Adrenal gland (tissue), 12 donors: Measurements from ENCODE around the gene DENND5A. TPM values are rescaled to one million over a fixed set of nuclear protein-coding genes. Genes with fewer than 3 reads are reported as not detected.
"Not testable (repeated sequence)": the region's sequence is repeated elsewhere in the genome, so short reads cannot be mapped to it uniquely, and the experiment has no call there.

Experiments used
- DNase-seq, 7 donors: peaks; one replicate each; pipeline ENCODE4 v3.0.0-alpha.2; 2019 to 2020
- H3K27ac ChIP-seq, 5 donors: fragments of 200-600 bp; sonication (generic) in 4 of 5; 1 replicate in 3 of 5; 2 replicates in 2 of 5; pipeline versions ENCODE4 v1.5.1 to v1.8.0; 2016 to 2020; ENCODE audit warnings: mild to moderate bottlenecking in 1 of 5
- H3K27me3 ChIP-seq: fragments of 200-600 bp; 2 replicates; pipeline ENCODE4 v1.8.0; 2021
- H3K36me3 ChIP-seq, 2 donors: fragments of 200-600 bp; replicated peaks in 1 of 2; 1 replicate in 1 of 2; 2 replicates in 1 of 2; pipeline versions ENCODE4 v1.5.1 to v1.8.0; 2018 to 2022
- H3K4me1 ChIP-seq, 2 donors: fragments of 200-600 bp; replicated peaks in 1 of 2; 1 replicate in 1 of 2; 2 replicates in 1 of 2; pipeline versions ENCODE4 v1.5.1 to v1.8.0; 2018 to 2021
- H3K4me3 ChIP-seq, 4 donors: fragments of 200-600 bp; sonication (generic) in 3 of 4; one replicate each; pipeline ENCODE4 v1.5.1; 2016 to 2018
- H3K9me3 ChIP-seq, 3 donors: fragments of 200-600 bp; sonication (generic) in 1 of 3; replicated peaks in 1 of 3; 1 replicate in 2 of 3; 2 replicates in 1 of 3; pipeline versions ENCODE4 v1.5.1 to v1.8.0; 2016 to 2021
- POLR2A ChIP-seq, 2 donors: fragments of 450-650 bp; IDR thresholded peaks; one replicate each; pipeline ENCODE4 v1.6.1; 2017; ENCODE audit warnings: antibody characterized with exemption in 2 of 2, mild to moderate bottlenecking in 2 of 2, moderate library complexity in 1 of 2
- WGBS, 4 donors: extraction: QIAGEN DNeasy Blood & Tissue Kit in 2 of 4; methylation state at CpG; one replicate each; pipeline versions ENCODE4 v1.1.5 to v1.1.7; 2013 to 2017; 5-methylcytosine and 5-hydroxymethylcytosine counted together
- intact Hi-C, 2 donors: fragments of 100-400 bp; cut with DNase I; formaldehyde crosslinking; loops; one replicate each; pipeline versions ENCODE4 v1.14.1 to v1.15.0; 2022 to 2023
- polyA plus RNA-seq, 3 donors: library from polyadenylated mRNA; stranded (reverse); fragments of 200-250 nt in 2 of 3; fragments of 350-450 nt in 1 of 3; fragmentation: Illumina TruSeq in 1 of 3; extraction: RNeasy Lipid Tissue Mini Kit (QIAGEN cat#74804) in 1 of 3; gene quantifications; one replicate each; pipeline ENCODE4 v1.2.3, GENCODE V29; 2013 to 2014
- total RNA-seq, 9 donors: library from RNA; depleted of rRNA in 4 of 9; stranded (reverse); fragments of >200 nt in 4 of 9; fragments of 120-200 nt in 1 of 9; fragmentation: NEBNext Ultra II Directional in 1 of 9; extraction: Animal tissue kit (Norgen Biotek cat#: 25700) in 1 of 9; gene quantifications; one replicate each; pipeline versions ENCODE4 v1.1.0 to v1.2.4, GENCODE V29; 2013 to 2023
- TF ChIP-seq, protein P1 (sequence below), 6 experiments: fragments of 450-650 bp in 4 of 6; fragments of 200-600 bp in 2 of 6; sonication (generic) in 1 of 6; IDR thresholded peaks; 1 replicate in 5 of 6; 2 replicates in 1 of 6; pipeline versions ENCODE4 v1.5.1 to v1.8.0; 2016 to 2021; ENCODE audit warnings: antibody characterized with exemption in 6 of 6, mild to moderate bottlenecking in 2 of 6, moderate library complexity in 1 of 6
- donor health status: healthy with polysubstance abuse.
- donor health status: Bipolar disorder and iron deficiency.
- donor health status: DM: yes; HTN: yes; CAD: no.
- donor health status: DM: no; HTN: no; CAD: no.
- donor health status: DM: no; HTN: no; CAD: no.
- donor health status: DM: yes; HTN: yes; CAD: no.

The DENND5A gene
- total and polyA plus RNA-seq, 12 donors: 26.8 to 75.4 (median 62.8) TPM

DNA sequence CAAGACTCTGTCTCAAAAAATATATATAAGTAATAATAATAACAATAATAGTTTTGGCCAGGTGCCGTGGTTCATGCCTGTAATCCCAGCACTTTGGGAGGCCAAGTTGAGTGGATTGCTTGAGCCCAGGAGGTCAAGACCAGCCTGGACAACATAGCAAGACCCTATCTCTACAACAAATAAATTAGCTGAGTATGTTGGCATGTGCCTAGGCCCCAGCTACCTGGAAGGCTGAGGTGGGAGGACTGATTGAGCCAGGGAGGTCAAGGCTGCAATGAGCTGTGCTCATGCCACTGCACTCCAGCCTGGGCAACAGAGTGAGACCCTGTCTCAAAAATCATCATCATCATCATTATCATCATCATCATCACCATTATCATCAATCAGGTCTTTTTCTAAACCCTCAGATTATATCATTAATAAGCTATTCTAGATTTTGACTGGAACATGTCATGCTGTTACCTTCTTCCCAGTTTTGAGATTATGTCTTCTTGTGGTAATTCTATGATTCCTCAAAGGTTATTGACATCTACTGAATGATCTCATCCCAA, 39.3 kb downstream of the DENND5A start:
- TF ChIP-seq POLR2A (IDR thresholded peaks at IDR 0.05): no peak
- TF ChIP-seq, protein P1, sequence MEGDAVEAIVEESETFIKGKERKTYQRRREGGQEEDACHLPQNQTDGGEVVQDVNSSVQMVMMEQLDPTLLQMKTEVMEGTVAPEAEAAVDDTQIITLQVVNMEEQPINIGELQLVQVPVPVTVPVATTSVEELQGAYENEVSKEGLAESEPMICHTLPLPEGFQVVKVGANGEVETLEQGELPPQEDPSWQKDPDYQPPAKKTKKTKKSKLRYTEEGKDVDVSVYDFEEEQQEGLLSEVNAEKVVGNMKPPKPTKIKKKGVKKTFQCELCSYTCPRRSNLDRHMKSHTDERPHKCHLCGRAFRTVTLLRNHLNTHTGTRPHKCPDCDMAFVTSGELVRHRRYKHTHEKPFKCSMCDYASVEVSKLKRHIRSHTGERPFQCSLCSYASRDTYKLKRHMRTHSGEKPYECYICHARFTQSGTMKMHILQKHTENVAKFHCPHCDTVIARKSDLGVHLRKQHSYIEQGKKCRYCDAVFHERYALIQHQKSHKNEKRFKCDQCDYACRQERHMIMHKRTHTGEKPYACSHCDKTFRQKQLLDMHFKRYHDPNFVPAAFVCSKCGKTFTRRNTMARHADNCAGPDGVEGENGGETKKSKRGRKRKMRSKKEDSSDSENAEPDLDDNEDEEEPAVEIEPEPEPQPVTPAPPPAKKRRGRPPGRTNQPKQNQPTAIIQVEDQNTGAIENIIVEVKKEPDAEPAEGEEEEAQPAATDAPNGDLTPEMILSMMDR (IDR thresholded peaks at IDR 0.05): no peak
- Histone ChIP-seq H3K36me3 (no peaks in the 10 kb centered on the region), H3K9me3 (no peaks in the 10 kb centered on the region), H3K27me3 (no peaks in the 10 kb centered on the region), H3K27ac (no peak overlapping the region), H3K4me1 (peaks cover 0 to 10% of the 10 kb centered on the region in 2 donors), H3K4me3 (no peak overlapping the region)
- intact Hi-C loops: no loop called here
- no peak for DNase-seq
- 93 to 100% (median 100%) methylated on average over 1 of the region's 1 CpG for WGBS, 4 donors

DNA sequence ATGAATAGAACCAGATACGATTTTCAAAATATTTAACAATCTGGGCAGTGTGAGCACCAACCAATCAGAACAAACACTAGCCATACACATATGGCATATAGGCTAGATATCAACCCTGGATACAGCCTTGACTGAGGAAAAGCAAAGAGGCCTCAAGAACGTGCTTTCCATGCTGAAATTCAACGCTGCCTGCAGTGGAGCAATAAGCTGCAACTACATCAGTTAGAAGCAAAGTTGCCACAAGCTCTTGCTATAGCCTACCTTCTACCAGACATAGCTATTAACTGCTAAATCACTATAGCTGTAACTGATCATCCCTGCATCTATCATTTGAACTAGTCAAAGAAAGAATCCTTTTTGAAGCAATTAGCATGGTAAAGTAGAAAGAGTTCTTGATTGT, 42.5 kb downstream of the DENND5A start:
- no peak overlapping the region for H3K27ac ChIP-seq
- H3K4me3 ChIP-seq: no peak overlapping the region
- no peaks in the 10 kb centered on the region for H3K9me3 ChIP-seq
- 60 to 77% (median 64%) methylated on average over 3 of the region's 3 CpGs for WGBS, 4 donors
- TF ChIP-seq, protein P1 (IDR thresholded peaks at IDR 0.05): no peak
- TF ChIP-seq POLR2A (IDR thresholded peaks at IDR 0.05): no peak
- DNase-seq: no peak
- intact Hi-C loops: no loop called here
- H3K27me3 ChIP-seq: no peaks in the 10 kb centered on the region
- peaks cover 0 to 12% of the 10 kb centered on the region in 2 donors for H3K4me1 ChIP-seq
- H3K36me3 ChIP-seq: no peaks in the 10 kb centered on the region

GRCh38 chr11:9220853-9221252, 44.3 kb downstream of the DENND5A start:
- H3K36me3 ChIP-seq, H3K4me1 ChIP-seq, H3K27ac ChIP-seq, DNase-seq, H3K4me3 ChIP-seq, H3K9me3 ChIP-seq, H3K27me3 ChIP-seq, intact Hi-C loops: not testable (repeated sequence)
- 93 to 99% (median 97%) methylated on average over 9 of the region's 9 CpGs for WGBS, 4 donors

DNA sequence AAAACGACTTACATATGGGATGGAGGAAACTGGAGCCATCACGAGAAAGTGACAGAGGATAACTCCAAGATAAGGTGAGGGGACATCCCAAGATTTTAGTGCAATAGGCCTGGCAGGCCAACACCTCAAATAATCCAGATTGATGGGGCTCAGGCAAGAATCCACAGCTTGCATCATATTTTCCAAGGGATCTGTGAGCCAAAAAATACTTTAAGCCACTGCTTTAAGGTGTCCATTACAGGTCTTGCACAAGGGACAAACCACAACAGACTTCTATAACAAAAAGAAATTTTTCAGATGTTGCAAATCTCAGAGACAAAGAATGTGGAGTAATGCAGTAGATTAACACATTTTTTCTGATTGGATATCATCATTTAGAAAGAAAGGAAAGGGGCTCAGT, 45.6 kb downstream of the DENND5A start:
- H3K27ac ChIP-seq: peak overlapping the region in 1 of 5 donors; percentile 59
- no peaks in the 10 kb centered on the region for H3K27me3 ChIP-seq
- TF ChIP-seq, protein P1 (IDR thresholded peaks at IDR 0.05): no peak
- TF ChIP-seq POLR2A (IDR thresholded peaks at IDR 0.05): no peak
- no peaks in the 10 kb centered on the region for H3K9me3 ChIP-seq
- DNase-seq: peak in 3 of 7 donors; percentile 18 to 40 (median 35)
- intact Hi-C loops: no loop called here
- no peak overlapping the region for H3K4me3 ChIP-seq
- H3K4me1 ChIP-seq: peaks cover 0 to 10% of the 10 kb centered on the region in 2 donors
- WGBS, 4 donors: 57 to 74% (median 66%) methylated on average over 2 of the region's 2 CpGs
- H3K36me3 ChIP-seq: no peaks in the 10 kb centered on the region

GRCh38 chr11:9219115-9219514, 46.0 kb downstream of the DENND5A start:
- TF ChIP-seq, protein P1 (IDR thresholded peaks at IDR 0.05): no peak
- no peak for TF ChIP-seq POLR2A (IDR thresholded peaks at IDR 0.05)
- WGBS, 4 donors: 75 to 86% (median 80%) methylated on average over 2 of the region's 2 CpGs
- Histone ChIP-seq H3K27me3 (no peaks in the 10 kb centered on the region), H3K4me3 (no peak overlapping the region), H3K27ac (peak overlapping the region in 1 of 5 donors; percentile 59), H3K36me3 (no peaks in the 10 kb centered on the region), H3K4me1 (peaks cover 0 to 10% of the 10 kb centered on the region in 2 donors), H3K9me3 (no peaks in the 10 kb centered on the region)
- no peak for DNase-seq
- intact Hi-C loops: no loop called here
